ENCODE results near the gene CHST6. TPM values are rescaled to one million over a fixed set of nuclear protein-coding genes. Genes with fewer than 3 reads are reported as not detected.
"Not testable (repeated sequence)": the region's sequence is repeated elsewhere in the genome, so short reads cannot be mapped to it uniquely, and the experiment has no call there.

The CHST6 gene
- polyA plus RNA-seq, 10 donors, result 1.0 to 5.5 (median 3.0) TPM

DNA sequence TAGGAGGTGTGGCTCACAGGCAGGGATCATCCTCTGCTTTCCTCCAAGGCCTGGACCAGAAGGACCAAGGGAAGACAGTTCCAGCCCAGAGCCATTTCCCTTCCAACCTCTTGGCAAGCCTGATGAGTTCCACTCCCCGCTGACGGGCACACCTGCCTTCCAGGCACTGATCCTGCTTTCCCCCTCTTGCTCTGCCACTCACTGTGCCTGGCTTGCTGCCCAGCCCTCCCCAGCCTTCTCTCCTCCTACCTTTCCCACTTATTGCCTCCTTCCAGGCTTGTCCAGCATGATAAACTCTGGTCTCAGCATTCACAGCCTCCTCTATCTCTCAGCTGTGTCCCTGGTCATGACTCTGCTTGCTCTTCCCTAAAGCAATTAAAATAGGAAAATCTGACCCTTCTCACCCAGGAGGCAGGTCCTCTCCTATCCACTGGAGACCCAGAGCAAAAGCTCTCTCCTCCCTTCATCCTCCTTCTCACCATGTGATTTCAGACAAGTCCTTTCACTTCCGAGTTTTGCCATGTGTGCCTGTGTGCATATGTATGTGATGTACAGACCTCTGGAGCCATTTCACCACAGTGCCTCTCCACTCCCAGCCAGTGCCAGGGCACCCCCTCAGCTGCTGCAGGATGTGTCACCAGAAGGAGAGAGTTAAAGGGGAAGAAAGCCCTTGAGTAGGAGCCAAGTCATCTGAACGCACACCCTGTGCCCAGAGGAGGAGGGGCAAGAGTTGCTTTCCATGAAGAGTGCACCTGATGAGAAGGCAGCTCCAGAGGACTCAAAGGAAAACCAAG is 17.4 kb downstream of the CHST6 start:
- DNase-seq, result no peak

DNA sequence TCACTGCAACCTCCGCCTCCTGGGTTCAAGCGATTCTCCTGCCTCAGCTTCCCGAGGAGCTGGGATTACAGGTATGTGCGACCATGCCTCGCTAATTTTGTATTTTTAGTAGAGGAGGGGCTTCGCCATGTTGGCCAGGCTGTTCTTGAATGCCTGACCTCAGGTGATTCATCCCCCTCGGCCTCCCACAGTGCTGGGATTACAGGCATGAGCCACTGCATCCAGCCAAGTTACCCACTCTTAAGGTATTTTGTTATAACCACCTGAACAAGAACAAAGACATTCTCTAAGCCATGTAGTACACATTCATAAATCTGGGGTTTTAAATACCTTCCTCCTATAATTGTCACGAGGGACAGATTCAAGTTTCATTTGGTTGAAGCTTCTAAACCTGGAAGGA is 18.4 kb downstream of the CHST6 start:
- DNase-seq, result no peak

DNA sequence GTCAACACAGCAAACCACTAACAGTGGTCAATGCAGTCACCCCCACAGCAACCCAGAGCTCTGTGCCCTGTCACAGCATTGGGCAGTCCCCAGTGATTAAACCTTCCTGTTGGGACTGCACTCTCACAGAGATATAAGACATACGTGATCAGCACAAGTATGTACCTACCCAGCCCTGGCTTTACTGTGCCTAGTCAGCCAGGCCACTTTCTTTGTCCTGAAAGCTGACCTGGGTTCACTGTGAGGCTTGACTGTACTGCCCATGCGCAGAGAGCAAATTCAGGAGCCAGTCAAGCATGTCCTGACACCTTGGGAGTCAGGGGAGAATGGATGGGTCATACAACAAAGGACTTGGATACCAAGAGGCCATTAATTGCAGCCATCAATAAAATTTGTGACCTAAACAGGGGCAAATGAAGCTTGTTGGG is 19.8 kb downstream of the CHST6 start:
- no peak for DNase-seq

DNA sequence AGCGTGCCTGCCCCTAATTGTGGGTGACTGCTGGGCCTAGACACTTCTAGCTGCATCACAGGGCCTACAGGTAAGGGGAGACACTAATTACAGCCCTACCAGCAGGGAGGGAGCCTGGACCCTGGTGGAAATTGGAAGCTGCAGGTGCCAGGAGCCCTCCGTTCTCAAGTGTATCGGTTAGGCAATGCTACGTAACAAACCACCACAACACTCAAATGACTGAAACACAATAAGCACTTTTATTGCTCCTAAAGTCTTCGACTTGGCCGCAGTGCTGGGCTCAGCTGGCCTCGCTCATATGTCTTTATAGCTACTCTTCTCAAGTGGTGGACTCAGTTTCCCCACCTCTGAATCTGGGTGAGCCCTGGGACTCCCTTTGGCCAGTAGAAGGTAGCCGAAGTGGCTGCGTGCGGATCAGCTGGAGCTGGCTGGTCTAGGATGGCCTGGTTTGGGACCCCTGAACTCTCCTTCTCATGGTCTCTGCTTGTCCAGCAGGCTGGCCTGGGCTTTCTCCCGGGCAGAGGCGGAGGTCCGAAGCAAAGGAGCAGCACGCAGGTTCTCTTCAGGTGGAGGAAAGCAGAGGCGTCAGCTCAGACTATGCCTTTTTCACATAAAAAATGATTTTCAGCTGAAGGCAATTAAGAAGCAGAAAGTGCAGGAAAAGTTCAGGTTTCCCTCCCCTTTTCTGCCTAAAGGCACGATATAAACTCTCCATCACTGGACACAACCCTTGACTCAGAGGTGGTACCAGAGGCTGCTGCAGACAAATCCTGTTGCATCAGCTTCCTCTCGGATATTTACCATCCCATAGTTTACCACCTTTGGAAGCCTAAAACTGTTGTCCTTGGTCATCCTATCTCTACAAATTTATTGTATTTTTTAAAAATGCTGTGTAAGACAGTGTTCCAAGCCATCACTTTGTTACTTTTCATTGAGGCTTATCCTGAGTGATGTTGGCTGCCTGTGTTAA is 22.0 kb downstream of the CHST6 start:
- DNase-seq, result no peak

DNA sequence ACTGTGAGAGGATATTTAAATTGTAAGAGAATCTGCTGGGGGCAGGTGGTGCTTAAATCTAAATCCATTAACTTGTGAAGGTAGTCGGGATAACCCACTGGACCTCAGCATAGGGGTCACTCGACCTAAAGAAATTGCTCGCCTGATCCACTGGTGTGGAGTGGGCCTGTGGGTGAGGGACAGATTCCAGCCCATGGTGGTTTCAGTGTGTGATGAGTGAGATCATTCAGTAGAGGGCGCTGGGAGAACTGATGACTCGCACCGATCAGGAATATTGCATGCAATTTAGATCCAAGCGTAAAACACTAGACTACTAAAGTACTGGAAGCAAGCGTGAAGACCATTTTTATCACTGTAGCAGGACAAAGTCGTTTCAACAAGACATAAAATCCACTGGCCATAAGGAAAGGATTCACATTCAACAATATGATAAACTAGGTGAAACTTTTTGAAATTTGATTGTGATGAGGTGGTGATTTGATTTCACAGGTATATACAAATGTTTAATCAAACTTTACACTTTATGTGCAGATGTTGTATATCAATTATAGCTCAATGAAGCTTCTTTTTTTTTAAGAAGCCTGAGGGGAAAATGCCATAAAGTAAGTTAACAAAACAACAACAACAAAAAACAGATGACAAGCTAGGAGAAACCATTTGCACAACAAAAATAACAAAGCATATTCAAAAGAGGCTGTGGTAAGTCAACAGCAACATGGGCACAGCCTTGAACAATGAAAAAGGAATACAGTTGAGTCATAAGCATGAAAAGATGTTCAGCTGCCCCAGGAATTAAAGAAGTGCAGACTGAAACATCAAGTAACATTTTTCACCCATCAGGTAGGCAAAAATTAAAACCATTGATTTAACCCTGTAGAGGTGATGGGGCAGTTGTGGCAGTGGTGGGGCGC is 23.3 kb downstream of the CHST6 start:
- peak; percentile 60 to 81 (median 70) for DNase-seq

DNA sequence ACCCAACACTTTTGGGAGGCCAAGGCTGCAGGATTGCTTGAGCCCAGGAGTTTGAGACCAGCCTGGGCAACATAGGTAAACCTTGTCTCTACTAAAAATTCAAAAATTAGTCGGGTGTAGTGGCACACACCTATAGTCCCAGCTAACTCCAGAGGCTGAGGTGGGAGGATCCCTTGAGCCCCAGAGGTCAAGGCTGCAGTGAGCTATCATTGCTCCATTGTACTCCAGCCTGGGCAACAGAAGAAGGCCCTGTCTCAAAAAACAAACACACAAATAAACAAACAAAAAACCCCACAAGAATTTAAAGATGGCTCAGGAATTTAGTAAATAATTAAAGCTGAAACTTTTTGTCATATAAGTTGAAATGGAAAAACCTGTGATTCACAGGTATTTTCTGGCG is 28.5 kb downstream of the CHST6 start:
- no peak for DNase-seq

DNA sequence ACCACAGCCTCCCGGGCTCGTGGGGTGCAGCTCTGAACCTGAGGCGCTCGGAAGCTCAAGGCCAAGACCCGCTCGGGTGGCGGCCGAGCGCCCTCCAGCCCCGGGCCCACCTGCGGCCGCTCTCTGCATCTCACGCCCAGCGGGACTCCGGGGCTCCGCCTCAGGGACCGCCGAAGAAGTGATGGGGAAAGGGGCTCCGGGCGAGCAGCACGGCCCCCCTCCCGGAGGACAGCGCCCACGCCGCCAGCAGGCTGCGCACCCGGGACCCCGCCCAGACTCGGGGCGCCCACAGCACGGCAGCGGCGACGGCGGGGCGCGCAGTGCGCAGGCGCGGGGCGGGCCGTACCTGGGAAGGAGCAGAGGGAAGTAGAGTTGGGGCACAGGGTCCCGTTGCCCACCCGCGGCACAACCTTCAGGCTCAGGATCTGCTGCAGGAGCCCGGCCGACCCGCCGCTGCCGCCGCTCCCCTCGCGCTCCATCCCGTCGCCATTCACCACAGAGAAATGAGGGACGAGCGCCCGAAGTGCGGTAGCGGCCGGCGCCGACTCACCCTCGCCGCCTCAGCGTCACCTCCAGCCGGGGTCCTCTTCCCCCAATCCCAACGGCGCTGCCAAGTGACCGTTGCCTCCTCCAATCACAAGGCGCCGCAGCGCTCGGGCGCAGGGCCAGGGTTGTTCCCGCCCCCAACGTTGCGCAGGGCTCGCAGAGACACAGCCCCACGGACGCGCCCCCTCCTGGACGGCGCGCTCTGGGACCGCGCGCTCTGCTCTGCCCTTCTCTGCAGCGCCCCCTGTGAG is 30.9 kb downstream of the CHST6 start, which contains the start of gene TMEM170A:
TSS of gene TMEM170A (minus strand) at position 568 of the 797 bp plus-strand sequence. CDS start at position 479, 89 bp downstream.
- DNase-seq, result peak; percentile 99 to 100 (median 100)

DNA sequence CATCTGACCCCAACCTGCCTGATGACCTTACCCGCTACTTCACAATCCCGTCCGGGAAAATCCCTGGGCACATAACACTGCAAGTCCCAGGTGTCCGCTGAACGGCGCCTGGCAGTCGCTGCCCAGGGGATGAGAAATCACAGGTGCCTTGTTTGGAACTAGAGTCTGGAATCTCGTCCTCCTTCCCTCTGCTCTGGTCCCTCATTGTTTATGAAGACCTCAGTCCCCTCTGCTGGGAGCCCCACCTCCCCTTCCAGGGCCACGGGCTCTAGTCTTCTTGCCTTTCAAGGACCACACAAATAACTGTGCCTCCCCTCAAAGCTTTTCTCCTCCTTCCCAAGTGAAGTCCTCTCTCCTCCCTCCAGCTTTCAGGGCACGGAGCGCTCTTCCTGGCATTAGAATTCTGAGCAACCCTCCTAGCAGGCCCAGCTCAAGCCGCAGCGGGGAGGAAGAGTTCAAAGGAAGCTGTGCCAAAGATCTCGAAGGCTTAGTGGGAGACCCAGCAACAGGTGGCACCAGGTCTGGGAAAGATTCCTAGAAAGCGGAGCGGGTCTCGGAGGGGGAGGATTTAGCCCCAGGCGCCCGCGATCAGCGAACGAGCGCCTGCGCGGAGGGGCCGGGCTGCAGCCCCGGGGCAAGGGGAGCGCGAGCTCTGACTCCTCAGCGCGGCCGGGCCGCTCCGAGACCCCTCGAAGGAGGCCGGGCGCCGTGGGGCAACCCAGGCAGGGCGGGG is 31.7 kb downstream of the CHST6 start:
- DNase-seq, result peak; percentile 46 to 84 (median 61)

DNA sequence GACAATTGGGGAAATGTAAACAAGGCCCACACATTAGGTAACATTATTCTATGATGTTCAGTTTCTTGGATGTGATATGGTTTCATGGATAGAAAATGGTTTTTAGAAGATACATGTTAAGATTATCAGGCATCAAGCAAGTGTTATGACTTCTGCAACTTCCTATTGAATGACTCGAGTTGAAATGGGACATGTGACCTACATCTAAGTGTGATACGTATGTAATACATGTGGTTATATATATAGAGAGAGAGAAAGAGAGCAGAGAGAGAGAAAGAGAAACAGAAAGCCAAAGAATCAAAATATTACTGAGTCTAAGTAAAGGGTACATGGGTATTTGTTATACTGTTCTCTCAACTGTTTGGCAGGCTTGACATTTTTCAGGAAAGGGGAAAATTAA is 32.4 kb downstream of the CHST6 start:
- DNase-seq, result no peak

DNA sequence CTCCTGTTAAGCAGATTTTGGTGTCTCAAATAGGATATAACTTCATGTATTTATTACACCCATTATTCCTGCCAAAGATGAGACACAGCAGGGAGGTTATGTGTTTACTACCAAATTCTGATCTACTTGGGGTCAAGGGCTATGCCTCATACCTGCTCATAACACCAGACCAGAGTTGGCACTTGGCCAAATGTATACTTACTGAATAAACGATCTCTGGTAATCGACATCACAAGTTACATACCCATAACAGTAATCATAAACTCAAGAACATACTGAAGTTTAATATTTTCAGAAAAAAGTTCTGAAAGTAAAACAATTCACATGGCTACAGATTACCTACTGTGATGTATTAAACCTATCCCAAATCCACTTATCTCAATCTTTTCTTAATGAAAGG is 33.7 kb downstream of the CHST6 start:
- no peak for DNase-seq

DNA sequence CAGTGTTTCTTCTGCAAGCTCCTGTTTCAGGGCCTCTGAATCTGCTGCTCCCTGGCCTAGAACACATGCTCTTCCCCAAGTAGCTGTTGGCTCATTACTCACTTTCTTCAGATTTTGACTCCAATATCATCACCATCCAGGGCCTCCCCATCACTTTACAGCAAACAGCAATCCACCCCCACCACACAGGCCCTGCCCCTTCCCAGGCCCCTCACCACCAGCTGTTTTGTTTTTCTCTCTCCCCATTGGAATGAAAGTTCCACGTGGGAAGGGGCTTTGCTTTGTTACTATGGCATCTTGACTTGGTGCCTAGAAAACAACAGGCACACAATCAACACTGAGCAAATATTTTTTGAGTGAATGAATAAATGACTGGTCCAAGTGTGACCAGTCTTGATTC is 34.8 kb downstream of the CHST6 start:
- DNase-seq, result peak; percentile 51 to 91 (median 68)

DNA sequence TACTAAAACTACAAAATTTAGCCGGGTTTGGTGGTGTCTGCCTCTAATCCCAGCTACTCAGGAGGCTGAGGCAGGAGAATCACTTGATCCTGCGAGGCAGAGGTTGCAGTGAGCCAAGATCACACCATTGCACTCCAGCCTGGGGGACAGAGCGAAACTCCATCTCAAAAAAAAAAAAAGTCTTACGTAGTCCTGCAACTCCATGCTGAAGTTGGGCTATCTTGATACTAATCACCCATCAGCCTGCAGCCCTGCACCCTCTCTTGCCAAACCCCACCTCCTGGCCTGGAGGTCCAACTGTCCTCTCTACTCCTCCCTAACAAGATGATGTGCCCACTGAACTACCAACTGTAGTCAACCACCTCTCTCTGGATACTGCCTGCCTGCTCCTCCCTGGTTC is 35.5 kb downstream of the CHST6 start:
- DNase-seq, result no peak

DNA sequence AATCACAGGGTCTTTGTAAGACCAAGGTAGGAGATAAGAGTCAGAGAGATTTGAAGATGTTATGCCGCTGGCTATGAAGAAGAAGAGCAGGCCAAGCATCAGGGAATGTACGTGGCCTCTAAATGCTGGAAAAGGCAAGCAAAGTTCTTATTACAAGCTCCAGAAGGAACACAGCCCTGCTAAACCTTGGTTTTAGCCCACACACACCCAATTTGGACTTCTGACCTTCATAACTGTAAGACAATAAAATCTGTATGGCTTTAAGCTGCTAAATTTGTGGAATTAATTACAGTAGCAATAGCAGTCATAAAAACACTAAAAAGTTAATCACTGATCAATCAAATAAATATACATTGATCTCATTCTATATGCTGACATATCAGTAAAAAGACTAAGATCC is 36.8 kb downstream of the CHST6 start:
- no peak for DNase-seq

DNA sequence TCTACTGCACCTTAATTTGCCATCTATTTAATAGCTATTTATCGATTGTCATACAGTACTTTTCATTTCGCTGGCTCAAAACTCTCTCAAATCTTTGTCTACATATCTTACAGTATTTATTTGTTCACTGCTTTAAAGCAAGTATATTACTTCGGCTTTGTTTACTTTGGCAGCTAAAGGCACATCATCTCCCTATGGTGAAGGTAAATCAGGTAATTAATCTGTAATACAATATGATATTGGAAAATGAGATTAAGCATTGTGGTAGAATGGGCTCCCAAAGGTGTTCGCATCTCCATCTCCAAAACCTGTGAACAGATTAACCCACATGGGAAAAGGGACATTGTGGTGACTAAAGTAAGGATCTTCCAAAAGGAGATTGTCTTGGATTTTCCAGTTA is 37.2 kb downstream of the CHST6 start:
- DNase-seq, result no peak

DNA sequence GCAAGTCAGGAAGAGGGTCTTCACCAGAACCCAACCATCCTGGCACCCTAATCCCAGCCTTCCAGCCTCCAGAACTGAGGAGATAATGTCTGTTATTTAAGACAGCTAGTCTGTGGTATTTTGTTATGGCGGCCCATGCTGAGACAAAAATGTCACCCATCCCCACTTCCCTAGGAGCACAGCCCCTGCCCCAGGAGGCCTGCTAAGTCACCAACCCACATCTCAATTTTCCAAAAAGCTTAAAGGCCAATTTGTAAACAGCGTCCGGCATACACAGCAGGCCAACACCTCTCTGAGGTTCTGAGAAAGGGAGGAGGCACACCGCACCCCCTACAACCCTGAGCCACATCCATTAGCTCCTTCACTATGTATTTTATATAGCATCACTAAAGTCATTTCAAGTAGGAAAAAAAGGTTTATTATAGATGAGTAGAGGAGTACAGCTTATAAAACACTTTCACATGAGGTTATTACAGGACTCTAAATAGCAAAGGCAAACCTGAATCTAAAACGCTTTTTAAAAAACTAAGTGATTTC is 37.7 kb downstream of the CHST6 start:
- no peak for DNase-seq

DNA sequence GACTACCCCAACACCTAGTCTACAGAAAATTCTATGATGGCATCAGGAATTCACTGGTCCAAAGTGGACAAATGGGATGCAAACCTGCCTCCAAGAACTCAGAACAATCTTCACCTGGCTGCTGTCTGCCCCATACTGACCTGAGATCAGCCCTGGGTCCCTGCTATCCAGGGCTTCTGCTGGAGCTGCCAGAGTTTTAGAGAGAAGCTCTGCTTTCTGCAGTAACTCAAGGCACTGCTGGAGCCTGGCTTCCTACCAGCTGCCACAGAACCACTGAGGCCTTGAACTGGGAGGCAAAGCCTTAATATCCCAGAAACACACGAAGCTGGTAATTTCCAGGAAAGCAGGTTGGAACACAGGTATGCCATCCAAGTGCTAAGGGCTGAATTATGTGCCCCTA is 38.3 kb downstream of the CHST6 start:
- DNase-seq, result no peak

DNA sequence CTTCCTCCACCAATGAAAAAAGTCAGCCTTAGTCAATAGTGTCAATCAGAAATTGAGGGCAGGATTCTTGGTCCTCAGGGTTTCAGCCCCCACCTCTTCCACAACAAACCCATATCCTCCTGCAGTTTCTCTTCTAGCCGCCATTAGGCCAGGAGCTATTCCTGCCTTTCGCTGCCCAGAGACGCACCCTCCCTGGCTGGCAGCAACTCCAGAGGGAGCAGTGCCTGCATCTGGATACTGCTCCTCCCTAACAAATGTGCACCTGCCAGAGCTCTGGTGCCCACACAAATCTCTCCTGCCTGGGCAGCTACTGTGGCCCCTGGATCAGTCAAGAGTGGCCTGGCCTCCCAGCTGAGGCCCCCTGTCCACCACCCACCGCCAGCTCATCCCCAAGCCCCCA is 38.8 kb downstream of the CHST6 start:
- not testable (repeated sequence) for DNase-seq

DNA sequence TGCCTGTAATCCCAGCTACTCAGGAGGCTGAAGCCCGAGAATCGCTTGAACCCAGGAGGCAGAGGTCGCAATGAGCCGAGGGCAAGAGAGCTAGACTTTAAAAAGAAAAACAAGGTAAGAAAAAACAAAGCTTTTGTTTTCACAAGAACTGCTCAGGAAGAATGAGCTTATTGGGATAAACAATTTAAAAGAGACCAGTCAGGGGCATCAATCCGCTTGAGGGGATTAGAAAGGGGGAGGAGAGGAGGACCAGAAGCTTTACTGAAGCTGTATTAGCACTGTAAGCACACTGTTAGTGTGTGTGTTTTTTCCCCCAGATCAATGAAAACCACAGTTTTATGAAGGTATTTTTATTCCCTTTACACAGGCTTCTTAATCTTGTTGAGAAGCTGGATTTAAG is 39.6 kb downstream of the CHST6 start:
- DNase-seq, result no peak

DNA sequence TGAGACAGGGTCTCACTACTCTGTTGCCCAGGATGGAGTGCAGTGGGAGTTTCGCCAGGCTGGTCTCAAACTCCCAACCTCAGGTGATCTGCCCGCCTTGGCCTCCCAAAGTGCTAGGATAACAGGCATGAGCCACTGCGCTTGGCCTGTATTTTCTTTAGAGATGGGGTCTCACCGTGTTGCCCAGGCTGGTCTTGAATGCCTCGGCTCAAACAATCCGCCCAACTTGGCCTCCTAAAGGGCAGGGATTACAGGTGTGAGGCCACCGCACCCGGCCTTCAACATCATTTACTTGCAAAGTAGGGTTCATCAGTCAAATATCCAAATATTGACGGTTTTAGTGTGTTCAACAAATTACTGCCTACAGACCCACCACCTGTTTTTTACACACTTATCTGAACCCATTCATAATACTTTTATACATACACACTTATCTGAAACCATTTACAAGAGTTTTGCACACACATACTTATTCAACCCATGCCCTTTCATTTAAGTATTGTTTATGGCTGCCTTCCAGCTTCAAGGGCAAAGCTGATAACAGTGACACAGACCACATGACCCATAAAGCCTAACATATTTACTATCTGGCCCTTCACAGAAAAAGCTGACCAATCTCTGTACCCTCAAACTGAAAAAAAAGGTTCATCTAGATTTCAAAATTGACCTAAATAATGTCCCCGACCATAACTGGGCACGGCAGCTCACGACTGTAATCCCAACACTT is 42.6 kb downstream of the CHST6 start:
- DNase-seq, result no peak

All from muscle of back (tissue), 11 donors.